Right atrium auricular region (tissue), 2 donors: ENCODE data around the gene PARP3. TPM values are rescaled to one million over a fixed set of nuclear protein-coding genes. Genes with fewer than 3 reads are reported as not detected.

Experiments used
- DNase-seq: peaks from one replicate; pipeline ENCODE4 v3.0.0-alpha.2; 2019; ENCODE audit warnings: low spot score
- H3K27ac ChIP-seq, 2 donors: fragments of 200-600 bp; sonication (generic); 1 replicate in 1 of 2; 2 replicates in 1 of 2; pipeline ENCODE4 v1.5.1; 2016 to 2019
- H3K27me3 ChIP-seq, 2 donors: fragments of 200-600 bp; sonication (generic); one replicate each; pipeline versions ENCODE4 v1.5.1 to v1.6.0; 2017 to 2019
- H3K36me3 ChIP-seq: fragments of 200-600 bp; sonication (generic); one replicate; pipeline ENCODE4 v1.5.1; 2016
- H3K4me1 ChIP-seq, 2 donors: fragments of 200-600 bp; sonication (generic); one replicate each; pipeline versions ENCODE4 v1.5.1 to v1.6.0; 2017 to 2019
- H3K4me3 ChIP-seq, 2 donors: fragments of 200-600 bp; sonication (generic); 1 replicate in 1 of 2; 2 replicates in 1 of 2; pipeline ENCODE4 v1.5.1; 2017 to 2019; ENCODE audit warnings: mild to moderate bottlenecking in 1 of 2, moderate library complexity in 1 of 2
- H3K9me3 ChIP-seq, 2 donors: fragments of 200-600 bp; sonication (generic); one replicate each; pipeline ENCODE4 v1.5.1; 2019
- total RNA-seq, 2 donors: library from RNA; depleted of rRNA; stranded (reverse); fragments of >200 nt; gene quantifications; one replicate each; pipeline ENCODE4 v1.1.0, GENCODE V29; 2016
- TF ChIP-seq, protein P1 (sequence below), 2 donors: fragments of 200-600 bp; sonication (generic); IDR thresholded peaks; one replicate each; pipeline ENCODE4 v1.5.1; 2019; ENCODE audit warnings: antibody characterized with exemption in 2 of 2

PARP3 gene
- total RNA-seq, 2 donors from 2014 or later = 9.8 to 12.8 TPM

DNA sequence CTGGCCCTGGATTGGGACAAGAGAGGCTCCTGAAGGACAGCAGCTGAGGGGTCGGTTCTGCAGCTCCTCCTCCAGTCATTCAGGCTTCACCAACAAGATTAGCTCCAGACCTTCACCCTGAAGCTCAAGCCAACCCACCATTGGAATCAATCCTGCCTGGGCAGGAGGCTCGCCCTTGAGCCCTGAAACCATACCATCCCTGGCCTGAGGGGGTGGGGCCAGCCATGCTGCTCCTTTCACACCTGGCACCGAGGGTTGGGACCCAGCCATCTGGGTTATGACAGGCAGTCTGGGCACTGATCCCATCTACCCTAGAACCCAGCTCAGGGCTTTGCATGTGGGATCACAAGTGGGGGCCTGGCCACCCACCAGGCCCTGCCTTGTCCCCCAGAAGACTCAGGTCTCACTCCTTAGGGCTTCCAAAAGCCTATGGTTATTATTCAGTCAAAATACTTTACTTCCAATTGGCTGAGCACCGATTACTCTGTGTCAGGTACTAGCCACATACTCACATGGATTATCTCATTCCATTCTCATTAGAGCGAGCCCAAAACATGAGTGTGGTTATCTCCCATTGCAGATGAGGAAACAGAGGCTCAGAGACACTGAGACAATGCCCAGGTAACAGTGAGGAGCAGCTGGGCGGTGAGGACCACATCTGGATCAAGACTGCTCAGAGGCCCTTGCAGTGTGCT, 28.6 kb downstream of the PARP3 start:
- Histone ChIP-seq H3K27me3 (no peaks in the 10 kb centered on the region), H3K9me3 (no peaks in the 10 kb centered on the region), H3K36me3 (no peaks in the 10 kb centered on the region), H3K4me1 (peaks cover 0 to 45% of the 10 kb centered on the region in 2 donors), H3K4me3 (no peak overlapping the region), H3K27ac (no peak overlapping the region)
- no peak for DNase-seq
- TF ChIP-seq, protein P1, sequence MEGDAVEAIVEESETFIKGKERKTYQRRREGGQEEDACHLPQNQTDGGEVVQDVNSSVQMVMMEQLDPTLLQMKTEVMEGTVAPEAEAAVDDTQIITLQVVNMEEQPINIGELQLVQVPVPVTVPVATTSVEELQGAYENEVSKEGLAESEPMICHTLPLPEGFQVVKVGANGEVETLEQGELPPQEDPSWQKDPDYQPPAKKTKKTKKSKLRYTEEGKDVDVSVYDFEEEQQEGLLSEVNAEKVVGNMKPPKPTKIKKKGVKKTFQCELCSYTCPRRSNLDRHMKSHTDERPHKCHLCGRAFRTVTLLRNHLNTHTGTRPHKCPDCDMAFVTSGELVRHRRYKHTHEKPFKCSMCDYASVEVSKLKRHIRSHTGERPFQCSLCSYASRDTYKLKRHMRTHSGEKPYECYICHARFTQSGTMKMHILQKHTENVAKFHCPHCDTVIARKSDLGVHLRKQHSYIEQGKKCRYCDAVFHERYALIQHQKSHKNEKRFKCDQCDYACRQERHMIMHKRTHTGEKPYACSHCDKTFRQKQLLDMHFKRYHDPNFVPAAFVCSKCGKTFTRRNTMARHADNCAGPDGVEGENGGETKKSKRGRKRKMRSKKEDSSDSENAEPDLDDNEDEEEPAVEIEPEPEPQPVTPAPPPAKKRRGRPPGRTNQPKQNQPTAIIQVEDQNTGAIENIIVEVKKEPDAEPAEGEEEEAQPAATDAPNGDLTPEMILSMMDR (IDR thresholded peaks at IDR 0.05) = no peak

DNA sequence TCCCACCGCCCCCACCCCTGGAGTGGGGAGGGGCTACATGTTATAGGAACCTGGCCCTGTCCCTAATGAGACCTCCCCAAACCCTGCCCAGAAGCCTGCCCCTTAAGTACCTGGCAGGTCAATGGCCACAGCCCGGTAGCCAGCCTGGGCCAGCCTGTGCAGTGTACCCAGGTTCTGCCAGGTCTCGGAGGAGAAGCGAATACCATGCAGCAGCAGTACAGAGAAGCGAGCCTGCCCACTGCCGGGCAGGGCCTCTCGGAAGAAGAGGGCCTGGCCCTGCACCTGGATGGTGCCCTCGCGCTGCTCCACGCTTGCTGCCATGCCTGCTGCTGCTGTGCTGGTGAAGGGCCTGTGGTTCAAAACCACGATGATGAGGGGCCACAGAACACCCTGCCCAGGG, 29.2 kb downstream of the PARP3 start:
- TF ChIP-seq, protein P1 (IDR thresholded peaks at IDR 0.05) = no peak
- H3K36me3 ChIP-seq = no peaks in the 10 kb centered on the region
- H3K27ac ChIP-seq = no peak overlapping the region
- H3K27me3 ChIP-seq = no peaks in the 10 kb centered on the region
- no peak overlapping the region for H3K4me3 ChIP-seq
- no peak for DNase-seq
- H3K9me3 ChIP-seq = no peaks in the 10 kb centered on the region
- peaks cover 0 to 41% of the 10 kb centered on the region in 2 donors for H3K4me1 ChIP-seq

DNA sequence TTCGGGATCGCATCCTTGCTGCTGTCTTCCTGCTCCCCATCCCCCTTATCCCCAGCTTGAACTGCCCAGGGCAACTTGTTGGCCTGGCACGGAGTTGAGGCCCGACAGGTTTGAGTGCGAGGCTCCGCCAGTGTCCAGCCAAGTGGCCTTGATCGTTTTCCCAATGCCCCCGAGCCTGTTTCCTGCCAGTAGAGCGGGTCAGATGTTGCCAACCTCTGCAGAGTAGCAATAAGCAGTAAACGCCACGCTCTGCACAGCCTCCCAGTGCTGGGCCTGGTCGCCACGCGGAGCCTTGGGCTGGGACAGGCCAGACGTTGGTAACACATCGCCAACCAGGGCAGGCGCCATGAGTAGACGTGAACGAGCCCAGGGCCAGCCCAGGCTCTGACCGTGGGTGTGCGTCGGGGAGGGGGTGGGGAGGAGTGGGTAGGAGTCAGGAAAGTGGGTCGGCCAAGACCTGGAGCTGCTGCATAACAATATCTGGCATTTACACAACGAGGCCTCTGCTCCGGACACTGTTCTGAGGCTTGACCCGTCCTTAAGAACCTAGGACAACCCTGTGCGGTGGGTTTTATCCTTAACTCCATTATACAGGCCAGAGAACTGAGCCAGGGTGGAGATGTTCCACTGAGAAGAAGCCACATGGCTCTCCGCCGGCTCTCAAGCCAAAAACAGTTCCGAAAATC, 32.3 kb downstream of the PARP3 start:
- H3K4me3 ChIP-seq = peak overlapping the region; percentile 67 to 73
- H3K4me1 ChIP-seq = peaks cover 0 to 25% of the 10 kb centered on the region in 2 donors
- no peaks in the 10 kb centered on the region for H3K27me3 ChIP-seq
- DNase-seq = no peak
- TF ChIP-seq, protein P1 (IDR thresholded peaks at IDR 0.05) = peak; percentile 5 to 29
- no peaks in the 10 kb centered on the region for H3K9me3 ChIP-seq
- H3K36me3 ChIP-seq = no peaks in the 10 kb centered on the region
- peak overlapping the region; percentile 96 to 99 for H3K27ac ChIP-seq

DNA sequence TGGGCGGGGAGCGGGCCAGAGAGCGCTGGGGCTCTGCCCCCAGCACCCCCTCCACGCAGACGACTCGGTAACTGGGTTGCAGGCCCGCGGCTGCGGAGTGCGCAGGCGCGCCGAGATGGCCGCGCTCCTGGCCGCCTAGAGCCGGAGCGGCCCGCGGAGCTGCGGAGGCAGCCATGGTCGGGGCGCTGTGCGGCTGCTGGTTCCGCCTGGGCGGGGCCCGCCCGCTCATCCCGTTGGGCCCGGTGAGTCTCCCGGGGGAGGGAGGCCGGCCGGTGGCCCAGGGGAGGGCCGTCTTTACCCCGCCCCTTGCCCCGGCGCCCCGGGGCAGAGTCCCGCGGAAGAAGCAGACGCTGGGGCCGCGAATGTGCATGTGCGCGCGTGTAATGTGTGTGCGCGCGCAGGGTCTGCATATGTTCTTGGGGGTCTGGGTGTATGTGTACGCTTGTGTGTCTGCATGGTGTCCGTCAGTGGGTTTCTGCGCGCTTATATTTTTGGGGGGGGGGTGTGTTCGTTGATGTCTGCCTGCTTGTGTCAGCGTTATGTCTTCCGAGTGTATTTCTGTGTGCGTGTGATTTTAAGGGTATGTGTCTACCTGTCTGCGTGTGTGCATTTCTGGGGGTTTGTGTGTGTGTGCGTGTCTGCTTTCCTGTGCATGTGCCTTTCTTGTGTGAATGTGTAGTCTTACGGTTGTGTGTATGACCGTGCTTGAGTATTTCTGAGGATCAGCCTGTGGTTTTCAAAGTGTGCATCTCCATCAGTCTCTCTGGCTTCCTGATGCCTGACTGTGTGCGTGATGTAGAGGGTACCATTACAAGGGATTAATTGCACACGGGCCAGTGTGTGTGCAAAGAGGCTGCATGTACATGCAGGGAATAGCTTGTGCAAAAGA, 33.0 kb downstream of the PARP3 start, which contains the start of gene ABHD14A:
ABHD14A (plus strand) TSS at position 102 of the 889 bp plus-strand sequence; CDS start at position 174, 72 bp downstream.
- TF ChIP-seq, protein P1 (IDR thresholded peaks at IDR 0.05) = peak in 1 of 2 donors; percentile 28
- no peaks in the 10 kb centered on the region for H3K27me3 ChIP-seq
- peak within 1 kb of the TSS; percentile 67 to 73 for H3K4me3 ChIP-seq
- peaks cover 0 to 25% of the 10 kb centered on the region in 2 donors for H3K4me1 ChIP-seq
- no peaks in the 10 kb centered on the region for H3K36me3 ChIP-seq
- H3K27ac ChIP-seq = peak within 1 kb of the TSS; percentile 96 to 99
- DNase-seq = peak; percentile 75
- no peaks in the 10 kb centered on the region for H3K9me3 ChIP-seq

DNA sequence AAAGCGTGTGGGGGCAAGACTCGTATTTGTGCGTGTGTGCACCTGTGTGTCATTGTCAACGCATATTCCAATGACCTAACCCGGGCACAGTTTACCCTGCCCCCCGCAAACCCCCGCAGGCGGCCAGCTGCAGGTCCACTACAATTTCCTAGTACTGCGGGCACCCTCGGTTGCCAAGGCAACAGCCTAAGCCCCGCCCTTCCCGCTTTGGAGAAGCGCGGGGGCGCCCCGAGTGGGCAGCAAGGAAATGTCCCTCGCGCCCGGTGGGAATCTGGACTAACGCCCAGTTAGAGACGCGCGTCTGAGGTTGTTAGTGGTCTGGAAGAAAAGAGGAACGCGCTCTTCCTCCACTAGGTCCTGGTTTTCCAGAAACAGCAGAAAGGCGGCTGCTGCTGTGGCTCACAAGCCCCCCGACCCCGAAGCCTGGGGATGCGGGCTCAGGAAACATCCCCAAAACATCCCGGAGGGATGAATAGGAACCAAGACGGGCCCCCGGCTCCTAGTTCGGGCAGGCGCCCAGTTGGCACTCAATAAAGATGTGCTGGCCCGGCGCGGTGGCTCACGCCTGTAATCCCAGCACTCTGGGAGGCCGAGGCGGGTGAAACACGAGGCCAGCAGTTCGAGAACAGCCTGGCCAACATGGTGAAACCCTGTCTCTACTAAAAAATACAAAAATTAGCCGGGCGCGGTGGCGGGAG, 33.8 kb downstream of the PARP3 start:
- TF ChIP-seq, protein P1 (IDR thresholded peaks at IDR 0.05) = peak in 1 of 2 donors; percentile 12
- Histone ChIP-seq H3K27me3 (no peaks in the 10 kb centered on the region), H3K9me3 (no peaks in the 10 kb centered on the region), H3K36me3 (no peaks in the 10 kb centered on the region), H3K4me3 (peak overlapping the region; percentile 54 to 73), H3K27ac (peak overlapping the region; percentile 96 to 99), H3K4me1 (peaks cover 0 to 25% of the 10 kb centered on the region in 2 donors)
- peak; percentile 80 for DNase-seq
